Measurements from ENCODE around the gene EFNA5.

DNA sequence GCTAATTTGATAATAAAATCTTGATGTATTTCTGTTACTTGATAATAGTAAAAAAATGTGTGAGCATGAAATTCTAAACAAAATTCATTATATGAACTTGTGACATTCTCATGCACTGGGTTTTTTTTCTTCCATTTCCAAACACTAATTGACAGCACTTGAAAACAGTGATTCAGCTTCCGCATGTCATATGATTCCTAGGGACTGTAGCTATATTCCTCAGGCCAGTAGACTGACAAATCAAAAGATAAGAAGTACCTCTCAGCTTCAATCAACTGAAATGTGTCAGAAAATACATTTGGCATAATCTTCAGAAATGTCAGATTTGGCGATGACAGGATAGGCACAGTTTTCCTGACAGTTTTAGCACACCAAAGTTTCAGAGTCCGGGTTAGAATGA lies 52.5 kb downstream of the EFNA5 start:
- TF ChIP-seq EZH2 (IDR thresholded peaks at IDR 0.05; ENCODE audit: low read depth) (no peak), CTCF (conservative IDR thresholded peaks at IDR 0.05) (no peak)

All from PC-9 (cell line).